CD4-positive, alpha-beta T cell (primary cell): ENCODE data around the gene TMEM256. TPM values are rescaled to one million over a fixed set of nuclear protein-coding genes. Genes with fewer than 3 reads are reported as not detected.

Experiments
- ATAC-seq: fragments of 200-7000 bp; cut with Tn5 transposase; one replicate; pipeline ENCODE4 v1.10.0; 2022; ENCODE audit warnings: mild to moderate bottlenecking; ENCODE audit not compliant: poor library complexity
- CTCF ChIA-PET: fragments of 350-600 bp; sonication (Branson Sonifier 250); formaldehyde crosslinking; loops from one replicate; lab custom pipeline; 2021; ENCODE audit warnings: antibody characterized with exemption, inconsistent platforms; lab: Charles Lee
- POLR2A ChIA-PET: fragments of 350-600 bp; sonication (Branson Sonifier 250); formaldehyde crosslinking; loops from one replicate; lab custom pipeline; 2021; ENCODE audit warnings: antibody characterized with exemption, inconsistent platforms; lab: Charles Lee
- DNase-seq, 14 experiments: peaks; one replicate each; pipeline ENCODE4 v3.0.0-alpha.2; 2013 to 2020; ENCODE audit warnings: mixed read lengths in 2 of 14
- H3K27ac ChIP-seq, 2 donors: one replicate each; pipeline versions ENCODE4 v1.5.1 to v1.7.0; 2013; ENCODE audit warnings: low read length in 2 of 2, low read depth in 1 of 2, mild to moderate bottlenecking in 1 of 2
- H3K27me3 ChIP-seq, 2 experiments: 1 replicate in 1 of 2; 2 replicates in 1 of 2; pipeline versions ENCODE4 v1.6.1 to v1.7.0; 2013; ENCODE audit warnings: low read length in 2 of 2, control low read depth in 1 of 2, mild to moderate bottlenecking in 1 of 2, moderate library complexity in 1 of 2; ENCODE audit not compliant: insufficient read depth in 2 of 2, control insufficient read depth in 1 of 2
- H3K36me3 ChIP-seq: one replicate; pipeline ENCODE4 v1.6.1; 2013; ENCODE audit warnings: low read length, control low read depth; ENCODE audit not compliant: insufficient read depth
- H3K4me1 ChIP-seq: one replicate; pipeline ENCODE4 v1.6.1; 2013; ENCODE audit warnings: low read length, control low read depth; ENCODE audit not compliant: insufficient read depth
- H3K4me3 ChIP-seq: one replicate; pipeline ENCODE4 v1.5.1; 2013; ENCODE audit warnings: mild to moderate bottlenecking, low read length, moderate library complexity
- H3K9me3 ChIP-seq, 2 experiments: 1 replicate in 1 of 2; 2 replicates in 1 of 2; pipeline versions ENCODE4 v1.6.1 to v1.7.0; 2013; ENCODE audit warnings: low read length in 2 of 2, mild to moderate bottlenecking in 2 of 2, control low read depth in 1 of 2, moderate library complexity in 1 of 2; ENCODE audit not compliant: control insufficient read depth in 1 of 2, insufficient read depth in 1 of 2
- H3K27ac Mint-ChIP-seq: one replicate; pipeline ENCODE4 v1.8.0; 2020; ENCODE audit warnings: mixed read lengths
- H3K27me3 Mint-ChIP-seq: one replicate; pipeline ENCODE4 v1.8.0; 2021; ENCODE audit warnings: mixed read lengths
- H3K36me3 Mint-ChIP-seq: one replicate; pipeline ENCODE4 v1.8.0; 2021; ENCODE audit warnings: low read depth, mixed read lengths
- H3K4me1 Mint-ChIP-seq: one replicate; pipeline ENCODE4 v1.8.0; 2021; ENCODE audit warnings: low read depth, mixed read lengths
- H3K4me3 Mint-ChIP-seq: one replicate; pipeline ENCODE4 v1.8.0; 2020; ENCODE audit warnings: mild to moderate bottlenecking, mixed read lengths
- H3K9me3 Mint-ChIP-seq: one replicate; pipeline ENCODE4 v1.8.0; 2020; ENCODE audit warnings: mixed read lengths
- intact Hi-C, 2 experiments: fragments of 100-400 bp; cut with DNase I in 1 of 2; cut with micrococcal nuclease in 1 of 2; formaldehyde crosslinking; loops; one replicate each; pipeline versions ENCODE4 v1.15.1 to v1.9.0; 2023 to 2025; cut with DNase I, micrococcal nuclease
- total RNA-seq, 174 experiments: library from RNA in 2 of 174; stranded (reverse) in 2 of 174; gene quantifications; one replicate each; pipeline ENCODE4 v1.2.3 and lab custom pipeline; 2021 to 2026
- TF ChIP-seq, protein P1 (sequence below): fragments of 200-600 bp; IDR thresholded peaks from one replicate; pipeline ENCODE4 v1.8.0; 2022; ENCODE audit warnings: antibody characterized with exemption, mild to moderate bottlenecking

Gene TMEM256
- total RNA-seq, 2 experiments from 2014 or later = 29.0 to 29.4 TPM

DNA sequence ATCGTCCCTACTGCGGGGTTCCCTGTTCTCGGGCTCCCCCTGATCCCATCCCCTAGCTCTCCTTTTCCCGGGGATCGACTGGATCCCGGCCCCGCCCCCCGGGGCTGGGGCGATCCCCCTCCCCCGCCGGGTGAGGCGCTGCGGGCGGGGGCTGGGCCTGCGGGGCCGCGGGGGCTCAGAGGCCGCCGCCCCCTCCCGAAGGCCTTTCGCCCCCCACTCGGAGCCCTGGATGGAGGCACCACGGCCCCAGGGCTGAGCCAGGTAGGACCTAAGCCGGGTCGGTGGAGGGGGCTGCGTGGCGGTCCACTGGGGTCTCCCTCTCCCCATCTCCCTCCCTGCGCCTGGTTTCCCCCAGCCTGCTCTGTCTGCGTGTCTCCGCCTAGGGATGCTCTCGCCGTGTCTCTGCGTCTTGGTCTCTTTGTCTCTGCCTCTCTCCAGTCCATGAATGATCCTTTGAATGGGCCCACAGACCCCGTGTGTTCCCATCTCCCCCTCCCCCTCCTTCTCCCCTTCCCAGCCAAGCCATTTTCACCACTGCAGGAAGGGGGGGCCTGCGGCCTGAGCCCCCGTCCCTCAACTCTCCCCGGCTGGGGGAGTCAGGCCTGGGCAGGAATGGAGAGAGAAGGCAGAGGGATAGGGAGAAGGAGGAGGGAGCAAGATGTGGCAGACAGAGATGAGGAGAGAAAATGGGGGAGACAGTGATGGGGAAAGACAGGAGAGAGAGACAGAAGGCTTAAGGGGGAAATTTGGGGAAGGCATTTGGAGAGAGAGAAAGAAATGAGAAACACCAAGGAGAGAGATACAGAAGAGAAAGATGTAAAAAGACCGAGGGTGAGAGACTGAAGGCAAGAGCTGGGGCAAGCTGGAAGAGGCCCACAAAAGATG, 1.7 kb upstream of the TMEM256 start:
- TF ChIP-seq, protein P1, sequence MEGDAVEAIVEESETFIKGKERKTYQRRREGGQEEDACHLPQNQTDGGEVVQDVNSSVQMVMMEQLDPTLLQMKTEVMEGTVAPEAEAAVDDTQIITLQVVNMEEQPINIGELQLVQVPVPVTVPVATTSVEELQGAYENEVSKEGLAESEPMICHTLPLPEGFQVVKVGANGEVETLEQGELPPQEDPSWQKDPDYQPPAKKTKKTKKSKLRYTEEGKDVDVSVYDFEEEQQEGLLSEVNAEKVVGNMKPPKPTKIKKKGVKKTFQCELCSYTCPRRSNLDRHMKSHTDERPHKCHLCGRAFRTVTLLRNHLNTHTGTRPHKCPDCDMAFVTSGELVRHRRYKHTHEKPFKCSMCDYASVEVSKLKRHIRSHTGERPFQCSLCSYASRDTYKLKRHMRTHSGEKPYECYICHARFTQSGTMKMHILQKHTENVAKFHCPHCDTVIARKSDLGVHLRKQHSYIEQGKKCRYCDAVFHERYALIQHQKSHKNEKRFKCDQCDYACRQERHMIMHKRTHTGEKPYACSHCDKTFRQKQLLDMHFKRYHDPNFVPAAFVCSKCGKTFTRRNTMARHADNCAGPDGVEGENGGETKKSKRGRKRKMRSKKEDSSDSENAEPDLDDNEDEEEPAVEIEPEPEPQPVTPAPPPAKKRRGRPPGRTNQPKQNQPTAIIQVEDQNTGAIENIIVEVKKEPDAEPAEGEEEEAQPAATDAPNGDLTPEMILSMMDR = no peak
- DNase-seq (peak in 1 of 14 experiments; percentile 50), ATAC-seq (no peak)
- Mint-ChIP-seq H3K9me3 (no peaks in the 10 kb centered on the region), H3K4me3 (peak overlapping the region; percentile 89), H3K4me1 (peaks cover 28% of the 10 kb centered on the region), H3K27me3 (no peaks in the 10 kb centered on the region), H3K27ac (peak overlapping the region; percentile 63), H3K36me3 (peaks cover 9% of the 10 kb centered on the region)
- Histone ChIP-seq H3K9me3 (no peaks in the 10 kb centered on the region), H3K27me3 (peaks cover 0 to 5% of the 10 kb centered on the region in 2 experiments), H3K4me3 (peak overlapping the region; percentile 77), H3K36me3 (no peaks in the 10 kb centered on the region), H3K27ac (no peak overlapping the region), H3K4me1 (peaks cover 36% of the 10 kb centered on the region)
- CTCF ChIA-PET = interaction anchor here (2.3 kb wide), 1 partner anchor 21 kb away, joined by 6 read pairs; no protein-coding TSS in a partner anchor
- POLR2A ChIA-PET = interaction anchor here (1.2 to 2.9 kb wide), 3 partner anchors 22 to 281 kb away, joined by 4 to 23 read pairs (median 7); partner anchors contain the start of genes POLR2A and TP53
- intact Hi-C loops = loop anchor here in 1 of 2 experiments (2.0 to 10.0 kb wide), 2 partner anchors 29 to 51 kb away; partner anchors contain the start of genes KCTD11, TMEM102 and TMEM95

DNA sequence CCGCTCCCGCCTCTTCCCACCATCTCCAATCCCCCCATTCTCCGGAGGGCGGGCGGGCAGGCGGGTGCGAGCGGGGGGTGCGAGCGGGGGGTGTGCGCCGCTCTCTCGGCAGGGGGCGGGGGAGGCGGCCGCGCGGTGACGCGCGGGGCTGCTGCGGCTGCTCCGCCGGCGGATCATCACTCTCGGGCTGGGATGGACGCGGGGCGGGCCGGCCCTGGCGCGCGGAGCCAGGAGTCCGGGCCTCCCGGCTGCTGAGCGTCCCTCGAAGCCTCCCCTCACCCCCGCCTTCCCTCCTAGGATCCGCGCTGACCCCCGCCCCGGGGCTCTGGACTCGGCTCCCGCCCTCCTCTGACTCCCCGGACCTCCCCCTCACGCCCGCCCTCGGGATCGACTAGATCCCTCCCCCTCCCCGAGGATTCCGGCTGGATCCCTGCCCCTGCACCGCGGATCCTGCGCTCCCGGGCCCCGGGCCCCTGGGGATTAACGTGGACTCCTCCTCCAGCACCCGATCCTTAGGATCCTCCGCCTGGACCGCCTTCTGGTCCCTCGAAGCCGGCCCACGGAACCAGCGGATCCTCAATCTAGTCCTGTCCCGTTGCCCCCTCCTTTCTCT, 946 bp upstream of the TMEM256 start:
- H3K27ac Mint-ChIP-seq = peak overlapping the region; percentile 87
- CTCF ChIA-PET = interaction anchor here (0.8 to 2.6 kb wide), 5 partner anchors 11 to 675 kb away, joined by 4 to 18 read pairs (median 6); partner anchors contain the start of genes PLSCR3 and TMEM102

More for the DNA sequence above, 946 bp upstream of the TMEM256 start:
- POLR2A ChIA-PET = interaction anchor here (0.6 to 2.9 kb wide), 23 partner anchors 9 to 369 kb away, joined by 3 to 37 read pairs (median 6); partner anchors contain the start of genes ACAP1, MPDU1, NEURL4 and PLSCR3
- Histone ChIP-seq H3K4me1 (peaks cover 36% of the 10 kb centered on the region), H3K9me3 (no peaks in the 10 kb centered on the region), H3K36me3 (no peaks in the 10 kb centered on the region), H3K27ac (peak overlapping the region in 1 of 2 donors; percentile 82), H3K27me3 (peaks cover 0 to 5% of the 10 kb centered on the region in 2 experiments), H3K4me3 (peak overlapping the region; percentile 77)
- TF ChIP-seq, protein P1 = no peak
- peak; percentile 50 for ATAC-seq
- peak in 10 of 14 experiments; percentile 18 to 90 (median 74) for DNase-seq
- Mint-ChIP-seq H3K4me3 (peak overlapping the region; percentile 98), H3K36me3 (peaks cover 9% of the 10 kb centered on the region), H3K9me3 (no peaks in the 10 kb centered on the region), H3K27me3 (no peaks in the 10 kb centered on the region), H3K4me1 (peaks cover 29% of the 10 kb centered on the region)
- intact Hi-C loops = loop anchor here (1.0 to 10.0 kb wide), 4 partner anchors 11 to 79 kb away; partner anchors contain the start of genes PLSCR3 (in 2 of the 2), KCTD11 (in 1 of the 2), POLR2A (in 1 of the 2) and TMEM102 (in 1 of the 2)
